Astrocyte of the spinal cord (primary cell): ENCODE measurements around the gene KRT79.

Source experiments
- DNase-seq: peaks from one replicate; pipeline ENCODE4 v3.0.0; 2011; ENCODE audit warnings: low read depth, low spot score
- H3K4me3 ChIP-seq: 2 replicates; pipeline ENCODE4 v1.5.1; 2011; ENCODE audit warnings: low read depth, mild to moderate bottlenecking, low read length, moderate library complexity
- CTCF ChIP-seq: IDR thresholded peaks from 2 replicates; pipeline ENCODE4 v1.5.1; 2012; ENCODE audit warnings: low read depth, mild to moderate bottlenecking, low read length, inconsistent platforms
- in situ Hi-C: cut with HindIII; loops from 2 replicates; pipeline ENCODE4 v1.10.0; 2017; ENCODE audit warnings: low sequenced_read_pairs

The KRT79 gene

GRCh38 chr12:52788876-52789636 lies 45.1 kb downstream of the KRT79 start:
- no peak for DNase-seq
- in situ Hi-C loops = no loop called here
- TF ChIP-seq CTCF = no peak
- no peak overlapping the region for H3K4me3 ChIP-seq

- in situ Hi-C loops = no loop called here
- DNase-seq = no peak
- H3K4me3 ChIP-seq = no peak overlapping the region
- no peak for TF ChIP-seq CTCF
Observed at GRCh38 chr12:52788192-52788875, 45.8 kb downstream of the KRT79 start.

GRCh38 chr12:52787324-52788191 lies 46.6 kb downstream of the KRT79 start:
- no peak for TF ChIP-seq CTCF
- DNase-seq = no peak
- no peak overlapping the region for H3K4me3 ChIP-seq
- in situ Hi-C loops = no loop called here

- DNase-seq = no peak
- no peak for TF ChIP-seq CTCF
- in situ Hi-C loops = no loop called here
- no peak overlapping the region for H3K4me3 ChIP-seq
Observed at GRCh38 chr12:52784909-52785308, 49.2 kb downstream of the KRT79 start.

- DNase-seq = no peak
- in situ Hi-C loops = no loop called here
- H3K4me3 ChIP-seq = no peak overlapping the region
- TF ChIP-seq CTCF = no peak
Observed at GRCh38 chr12:52783563-52784316, 50.4 kb downstream of the KRT79 start.

GRCh38 chr12:52782502-52782901 lies 51.6 kb downstream of the KRT79 start:
- TF ChIP-seq CTCF = no peak
- in situ Hi-C loops = no loop called here
- H3K4me3 ChIP-seq = no peak overlapping the region
- DNase-seq = no peak
